ENCODE data around the gene EAPP.
A peak's percentile ranks its signal among the peaks of the same experiment; 100 is the strongest.
"Not testable (repeated sequence)": the region's sequence is repeated elsewhere in the genome, so short reads cannot be mapped to it uniquely, and the experiment has no call there.

EAPP gene

GRCh38 chr14:34540181-34541059, 919 bp upstream of the EAPP start:
- DNase-seq (ENCODE audit: low read depth in 2 of 2) = not testable (repeated sequence)
- peak overlapping the region; percentile 87 to 100 for H3K4me3 ChIP-seq (replicated peaks in 1 of 2; ENCODE audit: low read depth in 2 of 2, low read length in 2 of 2)

GRCh38 chr14:34538871-34539406, 562 bp downstream of the EAPP start:
- TF ChIP-seq CTCF (IDR thresholded peaks at IDR 0.05; ENCODE audit: low read depth, low read length) = no peak
- DNase-seq (ENCODE audit: low read depth in 2 of 2) = no peak

GRCh38 chr14:34538096-34538495, 1.4 kb downstream of the EAPP start:
- DNase-seq (ENCODE audit: low read depth in 2 of 2) = not testable (repeated sequence)
- peak overlapping the region in 1 of 2 donors; percentile 100 for H3K4me3 ChIP-seq (replicated peaks in 1 of 2; ENCODE audit: low read depth in 2 of 2, low read length in 2 of 2)

More at GRCh38 chr14:34538871-34539406, 562 bp downstream of the EAPP start:
- H3K4me3 ChIP-seq (replicated peaks in 1 of 2; ENCODE audit: low read depth in 2 of 2, low read length in 2 of 2) = peak overlapping the region; percentile 87 to 100

GRCh38 chr14:34537677-34538009, 1.9 kb downstream of the EAPP start:
- no peak overlapping the region for H3K4me3 ChIP-seq (replicated peaks in 1 of 2; ENCODE audit: low read depth in 2 of 2, low read length in 2 of 2)
- no peak for DNase-seq (ENCODE audit: low read depth in 2 of 2)
- no peak for TF ChIP-seq CTCF (IDR thresholded peaks at IDR 0.05; ENCODE audit: low read depth, low read length)

- no peak overlapping the region for H3K4me3 ChIP-seq (replicated peaks in 1 of 2; ENCODE audit: low read depth in 2 of 2, low read length in 2 of 2)
- peak; percentile 63 to 67 for DNase-seq (ENCODE audit: low read depth in 2 of 2)
- no peak for TF ChIP-seq CTCF (IDR thresholded peaks at IDR 0.05; ENCODE audit: low read depth, low read length)
Observed at GRCh38 chr14:34536951-34537676, 2.4 kb downstream of the EAPP start.

- DNase-seq (ENCODE audit: low read depth in 2 of 2) = no peak
- TF ChIP-seq CTCF (IDR thresholded peaks at IDR 0.05; ENCODE audit: low read depth, low read length) = no peak
- H3K4me3 ChIP-seq (replicated peaks in 1 of 2; ENCODE audit: low read depth in 2 of 2, low read length in 2 of 2) = no peak overlapping the region
Observed at GRCh38 chr14:34527591-34527990, 11.9 kb downstream of the EAPP start.

- not testable (repeated sequence) for DNase-seq (ENCODE audit: low read depth in 2 of 2); H3K4me3 ChIP-seq (replicated peaks in 1 of 2; ENCODE audit: low read depth in 2 of 2, low read length in 2 of 2)
Observed at GRCh38 chr14:34524216-34524615, 15.3 kb downstream of the EAPP start.

GRCh38 chr14:34522496-34522895, 17.0 kb downstream of the EAPP start:
- no peak for DNase-seq (ENCODE audit: low read depth in 2 of 2)
- TF ChIP-seq CTCF (IDR thresholded peaks at IDR 0.05; ENCODE audit: low read depth, low read length) = no peak
- H3K4me3 ChIP-seq (replicated peaks in 1 of 2; ENCODE audit: low read depth in 2 of 2, low read length in 2 of 2) = no peak overlapping the region

GRCh38 chr14:34521071-34521470, 18.4 kb downstream of the EAPP start:
- DNase-seq (ENCODE audit: low read depth in 2 of 2); H3K4me3 ChIP-seq (replicated peaks in 1 of 2; ENCODE audit: low read depth in 2 of 2, low read length in 2 of 2): not testable (repeated sequence)

- not testable (repeated sequence) for H3K4me3 ChIP-seq (replicated peaks in 1 of 2; ENCODE audit: low read depth in 2 of 2, low read length in 2 of 2); DNase-seq (ENCODE audit: low read depth in 2 of 2)
Observed at GRCh38 chr14:34520304-34520970, 19.1 kb downstream of the EAPP start.

All from cardiac fibroblast (primary cell).